Activated T-cell treated with anti-CD3 and anti-CD28 coated beads, Interleukin-2, amount 50 U/mL, for 48 hours (primary cell): ENCODE measurements around the gene ST8SIA3.
"Not testable (repeated sequence)": the region's sequence is repeated elsewhere in the genome, so short reads cannot be mapped to it uniquely, and the experiment has no call there.

Experiments used
- DNase-seq, 2 experiments: peaks; one replicate each; pipeline ENCODE4 v3.0.0-alpha.2; 2020

ST8SIA3 gene

GRCh38 chr18:57366528-57367081 lies 14.2 kb downstream of the ST8SIA3 start:
- no peak for DNase-seq

GRCh38 chr18:57372444-57372843 lies 20.1 kb downstream of the ST8SIA3 start:
- DNase-seq = no peak

- DNase-seq = no peak
These were observed 20.7 kb downstream of the ST8SIA3 start for GRCh38 chr18:57373017-57373416.

- no peak for DNase-seq
These were observed 24.1 kb downstream of the ST8SIA3 start for GRCh38 chr18:57376503-57376902.

- DNase-seq = no peak
These were observed 36.9 kb downstream of the ST8SIA3 start for GRCh38 chr18:57389271-57389670.

GRCh38 chr18:57390044-57390443 lies 37.7 kb downstream of the ST8SIA3 start:
- no peak for DNase-seq

- not testable (repeated sequence) for DNase-seq
These were observed 42.4 kb downstream of the ST8SIA3 start for GRCh38 chr18:57394749-57395148.

- not testable (repeated sequence) for DNase-seq
These were observed 44.5 kb downstream of the ST8SIA3 start for GRCh38 chr18:57396831-57397230.

- no peak for DNase-seq
These were observed 45.2 kb downstream of the ST8SIA3 start for GRCh38 chr18:57397440-57398132.

- DNase-seq = no peak
These were observed 52.0 kb downstream of the ST8SIA3 start for GRCh38 chr18:57404345-57404744.

- DNase-seq = no peak
These were observed 57.3 kb downstream of the ST8SIA3 start for GRCh38 chr18:57409650-57410049.

GRCh38 chr18:57410749-57411148 lies 58.4 kb downstream of the ST8SIA3 start:
- DNase-seq = no peak

GRCh38 chr18:57416542-57416941 lies 64.2 kb downstream of the ST8SIA3 start:
- DNase-seq = no peak
